ENCODE data around the gene PAIP2. TPM values are rescaled to one million over a fixed set of nuclear protein-coding genes. Genes with fewer than 3 reads are reported as not detected.

The PAIP2 gene
- polyA plus RNA-seq, 1 of the 3 experiments (the other 2 are of a cell fraction) = 73.2 TPM

GRCh38 chr5:139389701-139390638 is 48.3 kb downstream of the PAIP2 start, which contains the start of gene MZB1:
MZB1 (minus strand) TSS chr5:139389913; CDS start chr5:139389856, 57 bp downstream.
- no peaks in the 10 kb centered on the region for H4K20me1 ChIP-seq (ENCODE audit: insufficient read depth)
- no peaks in the 10 kb centered on the region for H3K36me3 ChIP-seq (replicated peaks in 1 of 2; ENCODE audit: control insufficient read depth in 1 of 2, insufficient read depth in 2 of 2, low read length in 1 of 2)
- no peak within 1 kb of the TSS for H3K9ac ChIP-seq
- ChIA-PET POLR2A (no interaction called here), CTCF (interaction anchor here (0.6 to 6.3 kb wide), 2 partner anchors 13 to 48 kb away, joined by 3 to 29 read pairs; partner anchors contain the start of gene SPATA24)
- DNase-seq = no peak
- H3K4me2 ChIP-seq = no peak within 1 kb of the TSS
- no peaks in the 10 kb centered on the region for H3K9me3 ChIP-seq
- WGBS (ENCODE audit: low lambda C conversion rate) = 93% methylated on average over 9 of the region's 11 CpGs
- H3K4me3 ChIP-seq (ENCODE audit: low read depth in 2 of 2, low read length in 1 of 2) = no peak within 1 kb of the TSS
- no peaks in the 10 kb centered on the region for H3F3A ChIP-seq (replicated peaks; ENCODE audit: insufficient read depth)
- no peak within 1 kb of the TSS for H3K27ac ChIP-seq (ENCODE audit: low read depth in 2 of 2, low read length in 1 of 2)
- peaks cover 0 to 3% of the 10 kb centered on the region in 2 experiments; a peak in 1 of 4 replicates for H3K4me1 ChIP-seq (ENCODE audit: control insufficient read depth in 1 of 2, insufficient read depth in 2 of 2, low read depth in 1 of 2, low read length in 1 of 2)
- H3K27me3 ChIP-seq (ENCODE audit: insufficient read depth) = peaks cover 12% of the 10 kb centered on the region; the same call in 1 of the 2 replicates
- no peaks in the 10 kb centered on the region for H3K79me2 ChIP-seq (ENCODE audit: insufficient read depth)
- H2AFZ ChIP-seq (ENCODE audit: low read depth) = no peak within 1 kb of the TSS
- no peaks in the 10 kb centered on the region for H3K9me2 ChIP-seq
- TF ChIP-seq, protein P1, sequence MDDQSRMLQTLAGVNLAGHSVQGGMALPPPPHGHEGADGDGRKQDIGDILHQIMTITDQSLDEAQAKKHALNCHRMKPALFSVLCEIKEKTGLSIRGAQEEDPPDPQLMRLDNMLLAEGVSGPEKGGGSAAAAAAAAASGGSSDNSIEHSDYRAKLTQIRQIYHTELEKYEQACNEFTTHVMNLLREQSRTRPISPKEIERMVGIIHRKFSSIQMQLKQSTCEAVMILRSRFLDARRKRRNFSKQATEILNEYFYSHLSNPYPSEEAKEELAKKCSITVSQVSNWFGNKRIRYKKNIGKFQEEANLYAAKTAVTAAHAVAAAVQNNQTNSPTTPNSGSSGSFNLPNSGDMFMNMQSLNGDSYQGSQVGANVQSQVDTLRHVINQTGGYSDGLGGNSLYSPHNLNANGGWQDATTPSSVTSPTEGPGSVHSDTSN (IDR thresholded peaks at IDR 0.05) = no peak
- no peak for TF ChIP-seq CHD2 (IDR thresholded peaks at IDR 0.05; ENCODE audit: low read length, partially characterized antibody)
- TF ChIP-seq JUND (IDR thresholded peaks at IDR 0.05) = no peak
- TF ChIP-seq USF1 (IDR thresholded peaks at IDR 0.05; ENCODE audit: borderline replicate concordance, low read depth) = no peak
- no peak for TF ChIP-seq RAD21 (IDR thresholded peaks at IDR 0.05; ENCODE audit: low read length)
- TF ChIP-seq FOXM1 (IDR thresholded peaks at IDR 0.05; ENCODE audit: low read depth) = no peak

DNA sequence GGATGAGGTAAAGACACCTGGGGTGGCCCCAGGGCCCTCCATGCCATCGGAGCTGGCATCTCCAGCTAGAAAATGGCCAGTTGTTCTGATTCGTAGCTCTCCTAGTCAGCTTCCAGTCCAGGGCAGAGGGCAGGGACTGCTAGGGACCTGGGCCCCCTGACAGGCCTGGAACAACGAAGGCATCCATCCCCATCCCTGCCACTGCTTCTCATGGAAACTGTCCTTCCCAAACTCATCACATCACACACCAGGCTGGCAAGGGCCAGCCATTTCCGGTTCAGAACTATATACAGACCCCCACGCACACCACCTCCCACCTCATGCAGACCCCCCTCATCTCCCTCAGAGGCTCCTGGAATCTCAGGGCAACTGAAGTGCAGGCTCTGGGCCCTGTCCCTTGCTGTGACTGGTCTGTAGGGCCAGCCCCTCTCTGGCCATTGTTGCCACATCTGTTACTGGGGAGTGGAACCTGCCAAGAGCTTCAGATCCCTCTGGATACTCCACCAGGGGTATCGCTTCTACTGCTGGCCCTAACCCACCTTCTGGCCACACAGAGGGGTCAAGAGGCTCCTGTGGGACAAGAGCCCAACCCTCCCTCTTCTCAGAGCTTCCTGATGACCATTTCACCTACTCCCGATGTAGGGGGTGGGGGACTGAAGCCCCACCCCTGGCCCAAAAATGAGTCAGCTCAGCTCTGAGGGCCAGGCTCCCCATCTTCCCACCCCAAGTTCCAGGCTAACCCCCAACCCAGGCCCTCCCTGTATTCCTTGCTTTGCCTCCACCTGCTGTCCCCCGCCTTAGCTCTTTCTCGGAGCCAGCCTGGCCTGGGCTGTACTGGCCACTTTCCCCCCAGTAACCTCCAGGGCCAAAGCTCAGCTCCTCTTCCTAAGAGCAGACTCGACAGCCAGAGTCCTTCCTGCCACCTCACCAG is 49.2 kb downstream of the PAIP2 start:
- H3K9me2 ChIP-seq = no peaks in the 10 kb centered on the region
- 86% methylated on average over 8 of the region's 10 CpGs for WGBS (ENCODE audit: low lambda C conversion rate)
- peaks cover 12% of the 10 kb centered on the region; the same call in 1 of the 2 replicates for H3K27me3 ChIP-seq (ENCODE audit: insufficient read depth)
- ChIA-PET POLR2A (no interaction called here), CTCF (interaction anchor here (0.6 to 6.3 kb wide), 3 partner anchors 12 to 47 kb away, joined by 3 to 29 read pairs (median 6); partner anchors contain the start of gene SPATA24)
- H2AFZ ChIP-seq (ENCODE audit: low read depth) = no peak overlapping the region
- TF ChIP-seq CHD2 (IDR thresholded peaks at IDR 0.05; ENCODE audit: low read length, partially characterized antibody) = no peak
- no peak for TF ChIP-seq ELF1 (IDR thresholded peaks at IDR 0.05)
- TF ChIP-seq FOXM1 (IDR thresholded peaks at IDR 0.05; ENCODE audit: low read depth) = no peak
- TF ChIP-seq GABPA (IDR thresholded peaks at IDR 0.05; ENCODE audit: low read depth) = no peak
- no peak for TF ChIP-seq RFX5 (IDR thresholded peaks at IDR 0.05; ENCODE audit: low read length)
- TF ChIP-seq JUND (IDR thresholded peaks at IDR 0.05) = no peak
- no peak for TF ChIP-seq POLR2AphosphoS5 (IDR thresholded peaks at IDR 0.05; ENCODE audit: low read depth, low read length)
- TF ChIP-seq, protein P2, sequence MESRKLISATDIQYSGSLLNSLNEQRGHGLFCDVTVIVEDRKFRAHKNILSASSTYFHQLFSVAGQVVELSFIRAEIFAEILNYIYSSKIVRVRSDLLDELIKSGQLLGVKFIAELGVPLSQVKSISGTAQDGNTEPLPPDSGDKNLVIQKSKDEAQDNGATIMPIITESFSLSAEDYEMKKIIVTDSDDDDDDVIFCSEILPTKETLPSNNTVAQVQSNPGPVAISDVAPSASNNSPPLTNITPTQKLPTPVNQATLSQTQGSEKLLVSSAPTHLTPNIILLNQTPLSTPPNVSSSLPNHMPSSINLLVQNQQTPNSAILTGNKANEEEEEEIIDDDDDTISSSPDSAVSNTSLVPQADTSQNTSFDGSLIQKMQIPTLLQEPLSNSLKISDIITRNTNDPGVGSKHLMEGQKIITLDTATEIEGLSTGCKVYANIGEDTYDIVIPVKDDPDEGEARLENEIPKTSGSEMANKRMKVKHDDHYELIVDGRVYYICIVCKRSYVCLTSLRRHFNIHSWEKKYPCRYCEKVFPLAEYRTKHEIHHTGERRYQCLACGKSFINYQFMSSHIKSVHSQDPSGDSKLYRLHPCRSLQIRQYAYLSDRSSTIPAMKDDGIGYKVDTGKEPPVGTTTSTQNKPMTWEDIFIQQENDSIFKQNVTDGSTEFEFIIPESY (IDR thresholded peaks at IDR 0.05; ENCODE audit: borderline replicate concordance, low read depth) = no peak
- TF ChIP-seq TEAD4 (IDR thresholded peaks at IDR 0.05; ENCODE audit: borderline replicate concordance, insufficient read depth) = no peak
- TF ChIP-seq SIN3A (IDR thresholded peaks at IDR 0.05; ENCODE audit: borderline replicate concordance, low read depth, low read length) = no peak
- TF ChIP-seq CTCF (IDR thresholded peaks at IDR 0.05) = no peak
- no peak for TF ChIP-seq FOSL2 (IDR thresholded peaks at IDR 0.05; ENCODE audit: borderline replicate concordance, low read depth)
- no peak for TF ChIP-seq FOXJ3 (CRISPR knock-in tag; IDR thresholded peaks at IDR 0.05)
- no peak for TF ChIP-seq NRF1 (IDR thresholded peaks at IDR 0.05; ENCODE audit: low read depth, low read length)
- no peak for TF ChIP-seq YY1 (IDR thresholded peaks at IDR 0.05; ENCODE audit: low read depth)
- TF ChIP-seq NFIC (IDR thresholded peaks at IDR 0.05; ENCODE audit: borderline replicate concordance) = no peak
- no peaks in the 10 kb centered on the region for H3K36me3 ChIP-seq (replicated peaks in 1 of 2; ENCODE audit: control insufficient read depth in 1 of 2, insufficient read depth in 2 of 2, low read length in 1 of 2)
- H3K4me2 ChIP-seq = no peak overlapping the region
- peaks cover 0 to 3% of the 10 kb centered on the region in 2 experiments; a peak in 1 of 4 replicates for H3K4me1 ChIP-seq (ENCODE audit: control insufficient read depth in 1 of 2, insufficient read depth in 2 of 2, low read depth in 1 of 2, low read length in 1 of 2)
- no peaks in the 10 kb centered on the region for H3K79me2 ChIP-seq (ENCODE audit: insufficient read depth)
- no peaks in the 10 kb centered on the region for H3K9me3 ChIP-seq
- no peak for DNase-seq
- H3K27ac ChIP-seq (ENCODE audit: low read depth in 2 of 2, low read length in 1 of 2) = no peak overlapping the region
- H4K20me1 ChIP-seq (ENCODE audit: insufficient read depth) = no peaks in the 10 kb centered on the region
- no peak overlapping the region for H3K9ac ChIP-seq
- H3F3A ChIP-seq (replicated peaks; ENCODE audit: insufficient read depth) = no peaks in the 10 kb centered on the region
- no peak overlapping the region for H3K4me3 ChIP-seq (ENCODE audit: low read depth in 2 of 2, low read length in 1 of 2)

Measured in SK-N-SH (cell line).